ENCODE measurements around the gene MLF2. TPM values are rescaled to one million over a fixed set of nuclear protein-coding genes. Genes with fewer than 3 reads are reported as not detected.
"Not testable (repeated sequence)": the region's sequence is repeated elsewhere in the genome, so short reads cannot be mapped to it uniquely, and the experiment has no call there.

MLF2 gene
- polyA plus RNA-seq, 1 donor = 187 TPM

GRCh38 chr12:6735448-6736191, 17.3 kb downstream of the MLF2 start:
- peak; percentile 48 for DNase-seq

DNA sequence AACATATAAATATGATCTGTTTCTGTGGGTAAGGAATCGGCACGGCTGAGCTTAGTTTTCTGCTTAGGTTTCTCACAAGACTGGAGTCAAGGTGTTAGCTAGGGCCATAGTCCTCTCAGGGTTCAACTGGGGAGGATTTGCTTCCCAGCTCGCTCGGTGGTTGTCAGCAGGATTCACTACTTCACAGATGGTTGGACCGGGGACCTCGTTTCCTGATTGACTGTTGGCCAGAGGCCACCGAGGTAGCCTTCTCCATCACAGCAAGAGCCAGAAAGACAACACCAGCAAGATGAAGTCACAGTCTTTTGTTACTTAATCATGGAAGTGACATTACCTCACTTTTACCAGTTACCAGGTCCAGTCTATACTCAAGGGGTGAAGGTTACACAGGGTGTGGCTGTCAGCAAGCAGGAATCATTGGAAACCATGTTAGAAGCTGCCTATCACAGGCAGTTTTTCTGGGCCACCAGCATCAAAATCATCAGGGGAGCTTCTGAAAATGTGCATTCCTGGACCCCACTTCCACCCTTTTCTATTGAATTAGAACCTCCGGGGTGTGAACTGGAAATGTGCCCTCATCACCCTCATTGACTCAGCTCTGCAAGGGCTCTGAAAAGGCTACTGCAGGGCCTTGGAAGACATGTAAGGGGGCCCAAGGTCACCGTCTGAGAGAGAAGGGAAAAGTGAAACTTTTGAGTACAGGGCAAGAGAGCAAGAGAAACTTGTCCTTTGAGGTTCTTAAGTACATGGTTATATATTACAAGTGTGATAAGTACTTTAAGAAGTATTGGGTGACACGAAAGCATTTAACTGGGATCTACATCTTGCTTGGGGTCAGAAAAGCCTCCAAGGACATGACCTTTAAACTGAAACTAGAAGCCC, 18.2 kb downstream of the MLF2 start:
- DNase-seq = no peak

GRCh38 chr12:6730169-6730568, 22.8 kb downstream of the MLF2 start:
- no peak for DNase-seq

GRCh38 chr12:6729186-6729585, 23.8 kb downstream of the MLF2 start:
- DNase-seq = no peak

- no peak for DNase-seq
Measured at GRCh38 chr12:6725350-6725749, 27.6 kb downstream of the MLF2 start.

- DNase-seq = no peak
Measured at GRCh38 chr12:6724409-6724797, 28.5 kb downstream of the MLF2 start.

- peak; percentile 97 for DNase-seq
Measured at GRCh38 chr12:6723607-6724408, 29.1 kb downstream of the MLF2 start, which contains the start of gene COPS7A. TSS of gene COPS7A (plus strand) at chr12:6724046. CDS start at chr12:6724657, 611 bp downstream.

DNA sequence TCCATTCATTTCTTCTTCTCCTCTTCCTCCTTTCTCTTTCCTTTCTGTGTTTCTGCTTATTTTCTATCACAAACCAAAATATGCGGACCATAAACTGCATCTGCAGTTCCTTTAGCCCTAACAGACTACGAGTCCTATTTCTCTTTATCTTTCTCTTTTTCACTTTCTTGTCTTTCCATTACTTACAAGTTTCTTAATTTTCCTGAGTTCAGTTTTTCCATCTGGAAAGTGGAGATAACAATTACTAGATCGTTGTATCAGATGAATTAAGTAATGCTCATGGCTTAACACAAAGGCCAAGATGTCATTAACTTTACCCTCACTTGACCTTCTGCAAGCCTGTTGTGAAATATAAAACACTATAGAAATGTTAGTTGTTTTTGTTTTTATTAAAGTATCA, 30.1 kb downstream of the MLF2 start:
- DNase-seq = no peak

- no peak for DNase-seq
Measured at GRCh38 chr12:6716874-6717437, 36.0 kb downstream of the MLF2 start.

DNA sequence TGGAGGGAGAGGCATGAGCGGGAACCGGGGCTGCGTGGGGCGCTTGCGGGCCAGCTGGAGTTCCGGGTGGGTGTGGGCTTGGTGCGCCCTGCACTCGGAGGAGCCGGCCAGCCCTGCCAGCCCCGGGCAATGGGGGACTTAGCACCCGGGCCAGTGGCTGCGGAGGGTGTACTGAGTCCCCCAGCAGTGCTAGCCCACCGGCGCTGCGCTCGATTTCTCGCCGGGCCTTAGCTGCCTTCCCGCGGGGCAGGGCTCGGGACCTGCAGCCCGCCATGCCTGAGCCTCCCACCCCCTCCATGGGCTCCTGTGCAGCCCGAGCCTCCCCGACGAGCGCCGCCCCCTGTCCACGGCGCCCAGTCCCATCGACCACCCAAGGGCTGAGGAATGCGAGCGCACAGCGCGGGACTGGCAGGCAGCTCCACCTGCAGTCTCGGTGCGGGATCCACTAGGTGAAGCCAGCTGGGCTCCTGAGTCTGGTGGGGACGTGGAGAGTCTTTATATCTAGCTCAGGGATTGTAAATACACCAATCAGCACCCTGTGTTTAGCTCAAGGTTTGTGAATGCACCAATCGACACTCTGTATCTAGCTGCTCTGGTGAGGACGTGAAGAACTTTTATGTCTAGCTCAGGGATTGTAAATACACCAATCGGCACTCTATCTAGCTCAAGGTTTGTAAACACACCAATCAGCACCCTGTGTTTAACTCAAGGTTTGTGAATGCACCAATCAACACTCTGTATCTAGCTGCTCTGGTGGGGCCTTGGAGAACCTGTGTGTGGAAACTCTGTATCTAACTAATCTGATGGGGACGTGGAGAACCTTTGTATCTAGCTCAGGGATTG, 36.7 kb downstream of the MLF2 start:
- not testable (repeated sequence) for DNase-seq

- DNase-seq = no peak
Measured at GRCh38 chr12:6708960-6709394, 44.0 kb downstream of the MLF2 start.

GRCh38 chr12:6708351-6708750, 44.6 kb downstream of the MLF2 start:
- DNase-seq = not testable (repeated sequence)

- DNase-seq = no peak
Measured at GRCh38 chr12:6703631-6704030, 49.3 kb downstream of the MLF2 start.

DNA sequence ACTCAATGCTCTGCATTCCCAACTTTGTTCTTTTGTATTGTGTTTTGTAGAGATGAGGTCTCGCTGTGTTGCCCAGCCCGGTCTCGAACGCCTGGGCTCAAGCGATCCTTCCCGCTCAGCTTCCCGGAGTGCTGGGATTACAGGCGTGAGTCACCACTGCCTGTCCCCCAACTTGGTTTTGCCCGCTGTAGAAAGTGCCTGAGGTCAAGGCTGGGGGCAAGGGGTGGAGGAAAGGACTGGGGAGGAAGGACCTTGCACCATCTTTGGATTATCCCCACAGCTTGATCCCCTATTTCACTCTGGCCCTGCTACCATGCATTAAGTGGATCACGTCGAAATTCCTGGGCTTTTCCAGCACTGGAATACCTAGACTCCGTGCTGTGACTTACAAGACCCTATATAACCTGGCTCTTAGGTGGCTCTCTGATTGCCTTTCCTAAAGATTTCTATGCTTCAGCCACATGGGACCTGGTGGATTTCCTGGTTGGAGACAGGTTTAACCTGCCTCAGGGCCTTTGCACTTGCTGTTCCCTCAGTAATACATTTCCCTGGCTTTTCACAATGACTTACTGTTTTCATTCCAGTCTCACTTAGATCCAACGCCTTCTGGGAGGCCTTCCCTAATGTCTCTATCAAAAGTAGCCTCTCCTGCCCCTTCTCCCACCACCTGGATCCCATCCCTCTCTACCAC, 51.7 kb downstream of the MLF2 start:
- DNase-seq = no peak

GRCh38 chr12:6700646-6701051, 52.3 kb downstream of the MLF2 start, which contains the start of gene PIANP:
TSS of gene PIANP (minus strand) at chr12:6700815. CDS start at chr12:6698061, 2,754 bp downstream.
- DNase-seq = peak; percentile 71

DNA sequence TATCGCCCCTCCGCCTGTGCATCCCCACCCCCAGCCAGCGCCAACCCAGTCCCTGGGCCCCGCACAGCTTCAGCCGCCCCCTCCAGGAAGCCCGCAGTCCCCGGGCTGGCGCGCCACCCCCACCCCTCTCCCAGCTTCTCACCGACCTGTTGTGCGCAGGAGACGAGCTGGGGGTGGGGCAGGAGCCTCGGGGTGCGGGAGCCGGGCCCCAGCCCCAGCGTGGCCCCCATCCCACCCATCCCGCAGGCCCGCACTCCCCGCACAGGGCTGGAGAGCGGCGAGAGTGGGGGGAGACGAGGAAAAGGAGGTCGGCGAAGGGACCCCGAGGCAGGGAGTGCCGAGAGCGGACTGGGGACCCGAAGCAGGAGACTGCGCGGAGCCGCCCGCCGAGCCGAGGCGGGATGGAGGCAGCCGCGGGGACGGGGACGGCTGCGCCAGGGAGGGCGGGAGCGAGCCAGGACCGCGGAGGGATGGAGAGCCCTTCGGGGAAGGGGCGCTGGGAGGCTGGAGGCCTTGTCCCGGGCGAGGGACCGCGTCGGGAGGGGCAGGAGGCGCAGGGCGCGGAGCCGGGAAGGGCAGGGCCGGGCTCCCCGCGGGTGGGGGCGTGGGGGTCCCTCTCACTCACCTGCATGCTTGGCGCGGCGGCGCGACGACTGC, 52.8 kb downstream of the MLF2 start:
- no peak for DNase-seq

- no peak for DNase-seq
Measured at GRCh38 chr12:6699259-6699988, 53.5 kb downstream of the MLF2 start.

DNA sequence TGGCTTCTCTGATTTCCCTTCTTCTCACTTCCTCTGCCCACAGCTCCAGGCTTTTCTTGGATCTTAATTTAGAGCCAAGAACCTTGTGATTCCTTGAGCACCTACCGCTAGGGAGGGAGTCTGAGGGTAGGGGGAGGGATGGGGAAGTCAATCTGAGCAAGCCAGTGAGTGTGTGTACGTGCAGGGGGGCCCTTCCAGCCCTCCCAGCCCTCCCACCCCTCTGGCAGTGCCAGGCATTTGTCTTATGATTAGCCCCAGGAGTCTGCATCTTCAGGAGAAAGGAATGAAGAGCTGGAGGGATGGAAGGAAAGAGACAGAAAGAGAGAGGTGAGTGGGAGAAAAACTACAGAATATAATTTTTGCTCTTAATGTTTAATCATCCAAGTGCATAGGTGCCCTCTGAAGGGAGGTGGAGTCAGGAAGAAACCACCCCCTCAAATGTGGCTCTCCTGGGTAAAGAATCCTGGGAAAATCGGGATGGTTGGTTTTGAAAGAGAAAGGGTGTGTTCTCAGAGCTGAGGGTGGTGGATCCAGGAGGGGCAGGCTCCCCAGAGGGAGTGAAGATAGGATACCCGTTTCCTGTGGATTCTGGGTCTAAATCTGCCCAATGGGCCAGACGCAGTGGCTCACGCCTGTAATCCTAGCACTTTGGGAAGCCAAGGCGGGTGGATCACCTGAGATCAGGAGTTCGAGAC, 54.4 kb downstream of the MLF2 start:
- DNase-seq = no peak

Measured in left kidney (tissue), 2 donors.